GM18867 (cell line): ENCODE results near the gene ROPN1.
"Not testable (repeated sequence)": the region's sequence is repeated elsewhere in the genome, so short reads cannot be mapped to it uniquely, and the experiment has no call there.

Source experiments
- ATAC-seq: cut with Tn5 transposase; IDR thresholded peaks from one replicate; pipeline ENCODE4 v1.9.1; 2021; ENCODE audit warnings: mild to moderate bottlenecking, moderate library complexity; ENCODE audit not compliant: unreplicated experiment

The ROPN1 gene

DNA sequence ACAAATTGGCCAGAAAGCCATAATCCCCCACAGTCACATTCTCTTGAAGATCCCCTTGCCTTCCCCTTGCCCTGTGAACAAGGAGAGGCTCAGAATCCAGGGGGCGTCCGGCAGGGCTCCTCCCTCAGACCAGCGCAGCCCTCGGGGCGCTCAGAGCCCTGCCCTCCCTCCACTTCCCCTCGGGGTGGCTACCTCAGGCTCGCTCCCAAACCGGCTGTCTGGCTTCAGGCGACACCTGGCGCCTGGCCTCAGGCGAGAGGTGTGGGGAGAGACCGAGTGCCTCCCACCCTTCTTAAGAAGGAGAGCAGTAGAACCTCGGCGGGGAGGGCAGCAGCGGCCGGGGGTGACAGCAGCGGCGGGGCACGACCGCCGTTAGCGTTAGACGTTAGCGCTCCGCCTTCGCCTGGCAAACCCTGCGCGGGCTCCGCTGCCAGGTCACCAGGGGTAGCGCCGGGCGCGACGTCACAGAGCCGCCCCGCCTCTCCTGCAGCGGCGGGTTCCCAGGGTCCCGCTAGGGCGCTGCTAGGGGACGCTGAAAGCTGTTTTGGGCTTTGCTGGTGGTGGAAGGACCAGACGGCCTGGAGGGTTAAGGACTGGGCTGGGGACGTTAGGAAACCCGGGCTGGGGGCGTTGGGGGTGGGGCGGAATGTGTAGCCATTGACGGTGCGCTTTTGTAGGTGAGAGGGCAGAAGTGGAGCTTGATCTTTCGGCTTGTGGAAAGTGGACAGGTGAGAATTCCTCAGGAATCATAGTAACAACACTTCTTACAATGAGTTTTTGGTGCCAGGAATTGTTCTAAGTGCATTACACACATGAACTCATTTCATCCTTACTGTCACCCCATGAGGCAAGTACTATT is at the start of gene ROPN1:
ROPN1 (minus strand) TSS at position 395 of the 859 bp plus-strand sequence. CDS start 11,643 bp downstream, outside the sequence.
- ATAC-seq = not testable (repeated sequence)

GRCh38 chr3:124041553-124041952 is 49.6 kb upstream of the ROPN1 start:
- no peak for ATAC-seq

DNA sequence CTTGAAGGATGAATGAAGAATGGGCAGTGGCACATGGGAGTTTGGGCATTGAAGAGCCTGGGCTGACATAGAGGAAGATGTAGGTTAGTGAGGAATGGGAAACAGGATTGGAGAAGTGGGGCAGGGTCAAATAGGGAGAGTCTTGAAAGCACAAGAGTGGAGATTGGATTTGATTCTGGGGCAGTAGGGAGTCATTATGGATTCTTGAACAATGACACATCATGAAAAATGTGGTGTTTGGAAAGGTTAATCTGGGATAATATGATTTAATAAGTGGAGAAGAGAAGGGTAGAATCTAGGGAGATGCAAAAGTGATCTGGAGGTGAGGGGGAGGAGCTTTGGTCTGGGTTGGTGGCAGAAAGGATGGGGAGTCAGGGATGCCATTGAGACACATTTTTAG is 45.4 kb upstream of the ROPN1 start:
- no peak for ATAC-seq

- not testable (repeated sequence) for ATAC-seq
Measured at GRCh38 chr3:124036214-124036613, 44.3 kb upstream of the ROPN1 start.

GRCh38 chr3:124035463-124036121 is 43.7 kb upstream of the ROPN1 start:
- no peak for ATAC-seq

DNA sequence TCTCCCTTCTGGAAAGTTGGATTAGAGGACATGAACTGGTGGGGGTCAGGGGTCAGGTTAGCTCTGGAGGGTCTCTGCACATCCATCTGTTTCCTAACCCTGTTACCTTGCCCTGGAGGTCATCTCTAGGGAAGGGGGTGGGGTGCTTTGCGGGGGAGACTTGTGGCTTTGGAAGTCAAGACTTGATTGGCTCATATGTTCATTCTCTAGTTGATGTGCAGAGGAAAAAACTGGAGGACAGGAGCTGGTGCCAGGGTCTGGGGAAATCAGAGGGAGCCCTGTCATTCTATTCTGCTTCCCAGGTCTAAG is 42.9 kb upstream of the ROPN1 start:
- no peak for ATAC-seq

- no peak for ATAC-seq
Measured at GRCh38 chr3:124034016-124034843, 42.3 kb upstream of the ROPN1 start.

- ATAC-seq = peak; percentile 6
Measured at GRCh38 chr3:124033360-124034015, 41.6 kb upstream of the ROPN1 start, which contains the start of gene KALRN. Gene KALRN, plus strand, starts transcription at chr3:124033369.

GRCh38 chr3:124032881-124033359 is 41.0 kb upstream of the ROPN1 start:
- peak; percentile 75 for ATAC-seq

GRCh38 chr3:124032311-124032880 is 40.5 kb upstream of the ROPN1 start:
- ATAC-seq = no peak

DNA sequence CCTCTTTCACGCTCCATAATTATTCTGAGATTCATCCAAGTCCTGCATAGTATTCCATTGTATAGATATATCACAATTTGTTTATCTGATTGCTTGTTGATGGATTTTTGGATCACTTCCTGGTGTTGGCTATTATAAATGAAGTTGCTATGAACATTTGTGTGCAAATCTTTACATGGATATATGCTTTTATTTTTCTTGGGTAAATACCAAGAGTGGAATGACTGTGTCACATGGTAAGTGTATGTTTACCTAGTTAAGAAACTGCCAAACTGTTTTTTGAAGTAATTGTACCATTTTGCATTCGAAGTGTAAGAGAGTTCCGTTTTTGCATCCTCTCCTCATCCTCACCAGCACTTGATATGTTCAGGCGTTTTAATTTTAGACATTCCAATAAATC is 34.6 kb upstream of the ROPN1 start:
- no peak for ATAC-seq

GRCh38 chr3:124023531-124023930 is 31.6 kb upstream of the ROPN1 start:
- ATAC-seq = not testable (repeated sequence)

DNA sequence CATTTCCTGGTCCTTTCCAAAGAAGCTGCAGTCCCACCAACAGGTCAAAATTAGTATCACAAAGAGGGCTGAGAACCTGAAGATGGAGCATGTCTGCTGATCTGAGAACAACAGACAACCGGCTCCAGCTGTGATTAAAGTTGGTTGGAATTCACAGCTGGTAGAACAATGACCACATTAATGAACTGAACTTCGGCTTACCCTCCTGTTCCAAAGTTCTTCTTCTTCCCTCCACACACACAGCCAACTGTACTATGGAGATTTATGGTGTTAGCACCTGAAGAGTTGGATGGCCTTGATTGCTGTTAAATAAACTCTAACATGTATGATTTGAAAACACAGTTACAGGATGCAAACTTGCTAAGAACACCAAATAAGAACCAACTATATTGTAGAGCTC is 27.4 kb upstream of the ROPN1 start:
- ATAC-seq = no peak

- ATAC-seq = not testable (repeated sequence)
Measured at GRCh38 chr3:124017502-124017901, 25.6 kb upstream of the ROPN1 start.

DNA sequence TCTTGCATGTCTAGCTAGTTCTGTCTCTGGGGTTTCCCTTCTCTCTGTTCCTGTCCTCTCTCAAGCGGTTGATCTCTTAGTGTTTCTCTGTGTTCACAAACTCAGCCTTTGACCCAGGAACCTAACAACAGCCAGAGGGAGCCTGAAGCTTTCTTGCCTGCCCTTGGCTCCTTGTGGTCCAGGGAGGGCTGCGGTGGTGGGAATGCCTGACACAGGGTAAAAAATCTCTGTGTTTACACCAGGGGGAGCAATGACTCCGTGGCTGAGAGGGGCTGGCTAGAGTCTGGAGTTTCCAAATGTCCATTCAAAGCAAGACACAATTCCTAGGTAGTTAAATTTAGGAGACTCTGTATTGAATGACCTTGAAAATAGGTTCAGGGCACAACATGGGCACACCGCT is 24.6 kb upstream of the ROPN1 start:
- not testable (repeated sequence) for ATAC-seq

- no peak for ATAC-seq
Measured at GRCh38 chr3:124014366-124014942, 22.5 kb upstream of the ROPN1 start.

DNA sequence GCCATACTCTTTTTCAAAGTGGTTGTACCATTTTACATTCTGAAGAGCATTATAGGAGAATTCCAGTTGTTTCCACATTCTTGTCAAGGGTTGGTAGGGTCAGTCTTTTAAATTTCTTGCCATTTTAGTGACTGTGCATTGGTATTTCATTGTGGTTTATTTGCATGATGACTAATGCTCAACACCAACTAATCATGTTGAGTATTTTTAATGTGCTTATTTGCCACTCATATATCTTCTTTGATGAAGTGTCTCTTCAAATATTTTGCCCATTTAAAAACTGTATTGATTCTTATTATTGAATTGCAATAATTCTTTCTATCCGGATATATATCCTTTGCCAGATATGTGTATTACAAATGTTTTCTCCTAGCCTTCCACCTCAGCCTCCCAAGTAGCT is 16.4 kb upstream of the ROPN1 start:
- ATAC-seq = not testable (repeated sequence)

- ATAC-seq = no peak
Measured at GRCh38 chr3:124007186-124007585, 15.3 kb upstream of the ROPN1 start.

GRCh38 chr3:124002405-124003079 is 10.6 kb upstream of the ROPN1 start:
- ATAC-seq = not testable (repeated sequence)
